Stimulated activated CD8-positive, alpha-beta memory T cell treated with anti-CD3 and anti-CD28 coated beads, Interleukin-4, amount 100 ng/mL, for 1 hour (primary cell): ENCODE data around the gene MATR3.

Source experiments
- DNase-seq, 2 donors: peaks; one replicate each; pipeline ENCODE4 v3.0.0-alpha.2; 2020; ENCODE audit warnings: low read depth in 2 of 2, low spot score in 1 of 2

MATR3 gene

DNA sequence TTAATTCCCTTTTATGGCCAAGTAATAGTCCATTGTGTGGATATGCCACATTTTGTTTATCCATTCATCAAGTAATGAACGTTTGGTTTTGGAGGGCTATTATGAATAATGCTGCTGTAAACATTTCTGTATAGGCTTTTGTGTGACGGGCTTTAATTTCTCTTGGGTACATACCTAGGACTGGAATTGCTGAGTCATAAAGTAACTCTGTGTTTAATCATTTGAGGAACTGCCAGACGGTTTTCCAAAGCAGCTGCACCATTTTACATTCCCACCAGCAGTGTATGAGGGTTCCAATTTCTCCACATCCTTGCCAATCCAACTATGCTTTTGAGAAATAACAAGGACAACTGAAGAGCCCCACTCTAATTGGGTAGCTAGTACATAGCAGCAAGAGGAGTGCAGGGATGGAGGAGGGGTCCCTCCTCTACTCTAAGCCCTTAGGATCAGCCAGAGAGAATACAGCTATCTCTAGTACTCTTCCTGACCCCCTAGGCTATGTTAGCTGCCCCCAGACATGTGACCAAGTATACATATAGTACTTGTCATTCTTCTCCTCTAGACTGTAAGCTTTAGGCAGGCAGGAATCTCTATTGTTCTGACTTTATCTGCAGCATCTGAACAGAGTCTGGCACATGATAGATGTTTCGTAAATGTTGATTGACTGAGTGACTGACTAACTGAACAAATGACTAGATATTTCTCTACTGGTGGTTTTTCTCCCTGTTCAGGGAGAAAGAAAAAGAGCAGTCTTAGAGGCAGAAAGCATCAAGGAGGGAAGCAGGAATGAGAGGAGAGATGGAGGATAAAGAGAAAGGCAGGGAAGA lies 22.1 kb upstream of the MATR3 start:
- DNase-seq = no peak

DNA sequence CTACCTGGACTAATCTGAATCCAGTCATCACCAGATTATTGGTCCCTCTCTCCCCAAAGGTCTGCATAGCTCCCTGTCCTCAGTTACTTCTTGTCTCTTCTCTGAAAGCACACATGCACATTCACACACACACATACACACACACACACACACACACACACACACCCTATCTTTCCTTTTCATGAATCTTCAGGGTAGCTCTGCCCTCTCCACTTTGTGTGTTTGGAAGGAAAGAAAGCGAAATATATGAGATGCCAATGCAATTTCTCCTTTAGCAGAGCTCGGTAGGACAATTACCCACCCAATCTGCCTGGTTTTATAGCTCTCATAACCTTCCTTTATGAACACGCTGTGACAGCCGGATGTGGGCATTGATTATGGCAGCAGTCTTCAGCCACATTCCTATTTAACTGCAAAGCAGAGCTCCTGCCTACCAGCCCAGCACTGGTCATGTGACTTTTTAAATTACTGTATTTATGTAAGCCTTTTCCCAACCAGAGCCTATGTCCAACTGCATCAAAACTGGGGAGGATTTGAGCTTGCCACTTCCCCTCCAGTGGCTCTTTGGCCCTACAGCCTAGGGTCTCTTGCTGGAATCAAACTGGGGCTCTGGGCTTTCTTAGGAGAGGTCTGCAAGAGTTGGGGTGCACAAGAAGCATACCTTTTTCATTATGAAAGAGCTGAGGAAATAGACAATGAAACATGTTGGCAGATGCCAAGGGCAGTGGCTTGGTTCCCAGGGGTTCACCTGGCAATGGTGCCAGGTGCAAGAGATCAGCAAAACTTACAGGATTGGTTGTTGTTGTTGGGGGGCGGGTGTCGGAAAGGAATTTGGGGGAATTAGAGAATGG lies 20.8 kb upstream of the MATR3 start:
- DNase-seq = no peak

DNA sequence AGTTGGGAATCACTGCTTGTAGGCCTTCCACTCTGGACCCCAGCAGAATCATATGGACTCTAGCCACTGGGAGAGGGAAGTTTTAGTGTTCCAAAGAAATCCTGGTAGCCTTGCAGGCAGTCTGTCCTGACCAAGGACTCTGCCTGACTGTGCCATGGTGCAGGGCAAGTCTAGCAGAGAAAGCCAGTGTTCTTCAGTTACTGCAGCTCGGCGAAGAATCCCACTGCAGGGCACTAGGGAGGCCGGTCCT lies 20.3 kb upstream of the MATR3 start:
- no peak for DNase-seq

DNA sequence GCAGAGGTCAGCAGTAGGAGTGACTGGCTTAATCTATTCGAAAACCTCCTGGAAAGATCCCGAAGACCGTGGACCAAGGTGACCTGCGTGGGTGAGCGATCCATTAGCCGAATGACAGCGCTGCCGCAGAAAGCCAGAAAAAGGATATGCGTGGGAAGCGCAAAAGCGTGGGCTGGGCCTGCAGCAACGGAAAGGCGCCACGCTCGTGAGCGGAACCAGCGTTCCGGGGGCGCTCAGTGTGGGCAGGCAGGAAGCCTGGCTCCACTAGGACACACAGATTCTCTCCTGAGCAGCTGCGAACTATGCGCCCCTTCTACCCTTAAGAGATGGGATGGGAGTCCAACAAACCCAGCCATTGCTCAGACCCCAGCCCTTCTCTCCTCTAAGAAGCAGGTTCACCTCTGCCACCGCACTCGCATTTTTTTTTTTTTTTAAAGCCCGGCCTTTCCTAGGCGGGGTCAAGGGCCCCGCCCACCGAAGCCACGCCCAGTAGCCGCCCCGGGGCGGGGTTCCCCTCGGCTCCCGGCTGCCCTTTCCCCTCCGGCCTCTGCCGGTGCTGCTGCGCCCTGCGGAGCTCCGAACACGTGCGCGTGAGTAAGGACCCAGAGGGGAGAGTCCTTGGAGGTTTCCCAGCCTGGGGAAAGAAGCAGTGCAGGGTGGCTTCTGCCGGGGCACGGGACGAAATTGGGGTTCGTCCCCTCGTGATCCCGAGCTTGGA lies 19.8 kb upstream of the MATR3 start:
- DNase-seq = peak; percentile 69 to 75

DNA sequence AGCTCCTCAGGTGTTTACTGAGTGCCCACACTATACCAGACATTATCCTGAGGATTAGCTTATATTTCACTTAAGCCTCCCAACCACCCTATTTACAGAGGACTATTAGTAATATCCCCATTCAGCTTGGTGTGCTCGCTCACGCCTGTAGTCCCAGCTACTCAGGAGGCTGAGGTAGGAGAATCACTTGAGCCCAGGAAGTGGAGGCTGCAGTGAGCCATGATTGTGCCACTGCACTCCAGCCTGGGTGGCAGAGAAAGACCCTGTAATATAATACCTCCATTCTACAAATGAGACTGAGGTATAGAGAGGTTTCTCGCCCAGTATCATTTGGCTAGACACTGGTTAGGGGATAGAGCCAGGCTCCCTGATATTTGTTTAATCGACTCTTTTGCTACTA lies 18.0 kb upstream of the MATR3 start:
- DNase-seq = no peak

DNA sequence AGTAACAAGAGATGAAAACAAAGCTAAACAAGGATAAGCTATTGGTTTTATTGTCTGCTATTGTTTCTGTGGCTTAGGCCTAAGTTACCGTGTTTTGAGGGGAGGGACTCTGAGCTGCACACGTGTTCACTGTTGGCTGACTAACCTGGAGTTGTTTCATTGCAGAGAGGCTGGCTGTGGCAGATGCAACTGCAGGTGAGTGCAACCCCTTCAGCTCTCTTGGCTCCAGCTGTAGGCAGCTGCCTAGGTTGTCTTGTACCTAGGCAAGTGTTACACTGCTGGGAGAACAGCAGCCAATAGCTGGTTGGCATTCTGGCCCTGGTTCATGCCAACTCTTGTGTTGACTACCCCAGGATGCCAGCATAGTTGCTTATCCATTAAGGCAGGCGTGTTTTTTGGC lies 17.6 kb upstream of the MATR3 start:
- no peak for DNase-seq

DNA sequence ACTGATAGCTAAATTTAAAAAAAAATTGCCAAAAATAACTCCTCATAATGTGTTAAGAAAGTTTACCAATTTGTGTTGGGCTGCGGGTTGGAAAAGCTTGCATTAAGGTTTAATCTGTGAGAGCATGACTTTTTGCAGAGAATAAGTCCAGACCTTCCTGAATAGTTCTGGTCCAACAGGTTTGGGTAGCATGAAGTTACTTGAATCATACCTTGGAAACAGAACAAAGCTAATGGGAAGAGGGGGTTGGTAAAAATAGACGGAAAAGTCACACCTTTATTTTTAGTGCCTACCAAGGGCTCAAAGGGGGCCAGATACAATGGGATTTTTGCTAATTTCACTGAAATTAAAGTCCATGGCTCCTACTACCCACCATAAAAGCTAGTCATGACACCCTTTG lies 17.1 kb upstream of the MATR3 start:
- DNase-seq = no peak

DNA sequence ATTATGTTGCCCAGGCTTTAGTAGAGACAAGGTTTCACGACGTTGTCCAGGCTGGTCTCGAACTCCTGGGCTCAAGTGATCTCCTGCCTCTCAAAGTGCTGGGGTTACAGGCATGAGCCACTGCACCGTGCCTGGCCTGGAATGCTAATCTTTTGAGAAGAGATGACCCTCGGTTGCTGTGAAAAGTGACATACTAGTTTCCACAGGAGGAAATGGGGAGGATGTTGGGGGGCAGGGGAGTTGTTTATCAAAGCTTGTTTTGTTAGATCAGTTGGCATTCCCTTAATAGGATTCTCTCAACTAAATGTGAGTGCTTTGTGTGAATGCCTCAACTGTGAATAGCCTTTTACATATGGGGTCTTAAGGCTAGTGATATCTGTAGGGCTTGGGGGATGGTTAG lies 16.4 kb upstream of the MATR3 start:
- DNase-seq = no peak

DNA sequence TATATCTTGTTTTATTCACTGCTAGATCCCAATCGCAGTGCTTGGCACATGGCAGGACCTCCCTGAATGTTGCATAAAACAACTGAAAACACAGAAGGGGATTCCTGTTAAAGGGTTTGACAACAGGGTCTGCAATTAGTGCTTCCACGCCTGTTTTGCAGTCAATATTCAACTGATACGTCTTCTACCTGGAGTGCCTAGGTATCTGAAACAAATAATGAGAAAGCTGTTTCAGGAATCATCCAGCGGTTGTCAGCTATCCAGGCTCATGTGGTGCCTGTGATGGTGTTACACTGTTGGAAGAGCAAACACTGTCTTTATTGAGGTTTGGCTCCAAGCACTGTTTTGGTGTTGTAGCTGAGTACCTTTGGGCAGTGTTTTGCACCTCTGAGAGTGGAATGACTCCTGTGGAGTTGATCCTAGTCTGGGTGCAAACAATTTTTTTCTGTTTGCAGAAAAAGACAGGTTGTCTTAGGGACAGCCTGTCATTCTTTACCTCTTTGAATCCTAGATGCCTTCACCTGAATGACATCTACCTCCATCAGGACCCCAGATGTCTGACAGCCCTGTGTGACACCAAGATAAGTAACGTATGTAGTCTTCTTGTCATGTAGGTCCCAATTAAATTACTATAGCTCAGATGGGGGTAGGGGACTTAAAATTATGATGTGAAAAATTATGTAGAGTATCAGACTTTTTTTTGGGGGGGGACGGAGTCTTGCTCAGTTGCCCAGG lies 14.8 kb upstream of the MATR3 start:
- DNase-seq = no peak

DNA sequence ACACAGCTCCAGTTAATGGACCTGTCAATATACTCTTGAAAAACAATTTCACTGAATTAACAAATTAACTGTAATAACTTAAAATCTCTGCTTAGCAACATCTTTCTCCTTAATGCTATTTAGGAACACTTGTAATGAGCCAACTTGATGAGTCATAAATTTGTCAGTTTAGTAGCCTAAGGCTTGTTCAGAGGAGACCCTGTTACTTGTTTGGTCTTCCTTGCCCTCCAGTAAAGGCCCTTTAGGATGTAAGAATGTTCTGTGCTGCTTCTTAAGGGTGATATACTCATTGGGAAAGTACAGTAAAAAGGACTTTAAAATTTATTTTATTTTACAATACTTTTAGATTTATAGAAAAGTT lies 11.4 kb upstream of the MATR3 start:
- DNase-seq = no peak

DNA sequence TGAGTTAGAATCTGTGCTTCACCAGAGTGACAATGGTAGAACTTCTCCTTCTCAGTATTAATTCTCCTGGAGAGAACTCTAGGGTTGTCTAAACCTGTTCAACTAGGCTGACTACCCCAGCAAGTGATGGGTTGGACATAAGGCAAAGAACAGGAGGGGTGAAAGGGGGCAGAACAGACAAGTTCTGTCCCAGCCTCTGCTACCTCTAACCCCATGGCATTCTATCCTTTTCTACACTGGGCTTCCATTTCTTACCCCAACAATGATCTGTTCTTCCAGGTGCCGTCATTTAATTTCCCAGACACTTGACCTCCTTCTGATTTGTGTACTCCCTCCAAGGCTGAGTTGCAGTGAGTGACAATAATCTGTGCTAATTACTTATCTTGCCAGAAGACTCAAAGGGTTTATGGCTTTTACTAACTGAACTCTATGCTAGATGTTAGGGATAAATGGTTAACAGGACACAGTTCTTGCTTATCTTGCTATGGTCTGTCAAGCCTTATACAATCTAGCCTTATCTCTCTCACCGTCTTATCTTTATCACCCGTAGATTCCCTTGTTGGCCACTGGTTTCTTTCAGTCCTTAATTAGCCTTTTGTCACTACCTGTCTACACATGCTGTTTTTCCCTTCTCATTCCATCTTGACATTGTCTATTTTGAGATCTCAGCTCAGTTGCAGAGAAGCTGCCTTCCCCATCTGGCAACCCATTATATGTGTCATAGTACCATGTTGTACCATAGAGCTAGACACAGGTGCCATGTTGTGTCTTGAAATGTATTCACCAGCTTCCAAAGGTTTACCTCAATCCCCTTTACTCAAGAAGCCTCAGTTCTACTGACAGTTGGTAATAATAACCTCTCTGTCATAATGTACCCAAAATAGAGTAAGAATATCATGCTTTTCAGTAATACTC lies 10.0 kb upstream of the MATR3 start:
- no peak for DNase-seq

DNA sequence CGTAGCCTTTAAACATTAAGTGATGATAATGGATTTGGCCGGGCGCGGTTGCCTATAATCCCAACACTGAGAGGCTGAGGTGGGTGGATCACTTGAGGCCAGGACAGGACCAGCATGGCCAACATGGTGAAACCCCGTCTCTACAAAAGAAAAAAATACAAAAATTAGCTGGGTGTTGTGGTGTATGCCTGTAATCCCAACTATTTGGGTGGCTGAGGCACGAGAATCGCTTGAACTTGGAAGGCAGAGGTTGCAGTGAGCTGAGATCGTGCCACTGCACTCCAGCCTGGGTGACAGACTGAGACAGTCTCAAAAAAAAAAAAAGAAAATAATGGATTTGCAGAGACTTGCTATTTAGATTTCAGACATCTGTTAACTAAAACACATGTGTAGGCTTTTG lies 9.2 kb upstream of the MATR3 start:
- no peak for DNase-seq

DNA sequence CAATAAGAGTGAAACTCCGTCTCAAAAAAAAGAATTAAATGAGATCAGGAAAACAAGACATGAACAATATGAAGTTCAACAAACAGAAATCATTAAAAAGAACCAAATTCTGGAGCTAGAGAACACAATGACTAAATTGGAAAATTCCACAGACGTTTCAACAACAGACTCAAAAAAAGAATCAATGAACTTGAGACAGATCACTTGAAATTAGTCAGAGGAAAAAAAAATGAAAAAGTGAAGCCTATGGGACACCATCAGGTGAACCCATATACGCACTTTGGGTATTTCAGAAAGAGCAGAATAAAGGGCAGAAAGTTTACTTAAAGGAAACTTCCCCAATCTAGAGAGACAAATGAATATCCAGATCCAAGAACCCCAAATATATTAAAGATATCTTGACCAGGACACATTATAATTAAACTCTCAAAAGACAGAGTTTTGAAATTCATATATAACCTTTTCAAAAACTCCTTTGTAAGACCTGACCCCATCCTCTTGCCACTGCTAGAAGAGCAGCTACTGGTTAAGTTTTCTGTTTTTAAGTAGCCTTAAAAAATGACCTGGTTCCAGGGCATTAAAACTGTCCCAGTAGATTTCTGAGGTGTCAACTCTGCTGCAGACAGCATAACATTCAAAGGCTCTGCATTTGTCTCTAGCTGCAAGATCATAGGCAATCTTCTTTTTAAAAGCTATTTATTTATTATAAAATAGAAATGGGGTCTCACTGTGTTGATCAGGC lies 7.7 kb upstream of the MATR3 start:
- DNase-seq = no peak

DNA sequence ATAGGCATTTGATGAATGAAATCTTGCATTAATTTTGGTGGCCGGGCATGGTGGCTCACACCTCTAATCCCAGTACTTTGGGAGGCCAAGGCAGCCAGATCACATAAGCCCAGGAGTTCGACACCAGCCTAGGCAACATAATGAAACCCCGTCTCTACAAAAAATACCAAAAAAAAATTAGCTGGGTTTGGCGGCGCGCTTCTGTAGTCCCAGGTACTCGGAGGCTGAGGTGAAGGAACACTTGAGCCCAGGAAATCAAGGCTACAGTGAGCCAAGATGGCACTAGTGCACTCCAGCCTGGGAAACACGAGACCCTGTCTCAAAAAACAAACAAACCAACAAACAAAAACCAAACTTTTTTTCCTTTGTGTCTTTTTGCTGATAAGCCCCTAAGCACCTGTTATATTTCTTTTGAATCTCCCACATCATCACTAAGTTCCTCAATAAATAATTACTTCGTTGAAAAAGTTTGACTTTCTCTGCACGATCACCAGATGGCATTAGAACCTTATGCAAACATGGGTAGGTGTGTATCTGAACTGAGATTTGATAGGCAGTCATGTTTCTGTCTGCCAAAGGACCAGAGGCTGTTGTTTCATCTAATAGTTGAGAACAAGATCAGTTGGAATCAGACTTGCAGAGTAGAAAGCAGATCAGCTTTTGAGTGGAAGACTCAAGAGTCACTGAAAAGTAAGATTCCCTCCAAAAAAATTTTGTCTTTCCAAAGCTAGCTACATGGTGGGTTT lies 5.5 kb upstream of the MATR3 start:
- no peak for DNase-seq

DNA sequence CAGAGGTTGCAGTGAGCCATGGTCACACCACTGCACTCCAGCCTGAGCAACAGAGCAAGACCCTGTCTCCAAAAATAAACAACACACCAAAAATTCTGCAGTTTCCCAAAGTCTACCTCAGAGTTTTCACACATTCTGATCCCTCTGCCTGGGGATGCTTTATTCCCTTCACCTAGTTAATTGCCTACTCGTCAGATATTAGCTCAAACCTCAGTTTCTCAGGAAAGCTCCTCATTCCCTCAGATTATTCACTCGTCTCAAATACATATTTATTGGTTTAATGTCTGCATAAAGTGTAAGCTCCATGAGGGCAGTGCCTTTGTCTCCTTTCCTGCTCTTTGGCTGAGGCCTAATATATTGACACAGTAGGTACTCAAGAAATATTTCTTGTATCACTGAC lies 2.5 kb upstream of the MATR3 start:
- no peak for DNase-seq

DNA sequence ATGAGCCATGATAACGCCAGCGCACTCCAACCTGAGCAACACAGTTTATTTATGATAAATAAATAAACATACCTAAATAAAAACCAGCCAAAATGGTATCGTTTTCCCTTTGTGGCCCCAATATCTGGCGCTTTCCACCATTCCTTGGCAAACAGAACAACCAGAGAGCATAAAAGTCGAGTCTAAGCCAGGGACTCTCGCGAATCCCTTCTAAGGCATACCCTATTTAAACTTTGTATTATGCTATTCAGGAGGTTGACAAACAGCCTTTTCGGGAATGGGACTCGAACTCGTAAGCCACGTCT lies 386 bp upstream of the MATR3 start:
- DNase-seq = no peak

DNA sequence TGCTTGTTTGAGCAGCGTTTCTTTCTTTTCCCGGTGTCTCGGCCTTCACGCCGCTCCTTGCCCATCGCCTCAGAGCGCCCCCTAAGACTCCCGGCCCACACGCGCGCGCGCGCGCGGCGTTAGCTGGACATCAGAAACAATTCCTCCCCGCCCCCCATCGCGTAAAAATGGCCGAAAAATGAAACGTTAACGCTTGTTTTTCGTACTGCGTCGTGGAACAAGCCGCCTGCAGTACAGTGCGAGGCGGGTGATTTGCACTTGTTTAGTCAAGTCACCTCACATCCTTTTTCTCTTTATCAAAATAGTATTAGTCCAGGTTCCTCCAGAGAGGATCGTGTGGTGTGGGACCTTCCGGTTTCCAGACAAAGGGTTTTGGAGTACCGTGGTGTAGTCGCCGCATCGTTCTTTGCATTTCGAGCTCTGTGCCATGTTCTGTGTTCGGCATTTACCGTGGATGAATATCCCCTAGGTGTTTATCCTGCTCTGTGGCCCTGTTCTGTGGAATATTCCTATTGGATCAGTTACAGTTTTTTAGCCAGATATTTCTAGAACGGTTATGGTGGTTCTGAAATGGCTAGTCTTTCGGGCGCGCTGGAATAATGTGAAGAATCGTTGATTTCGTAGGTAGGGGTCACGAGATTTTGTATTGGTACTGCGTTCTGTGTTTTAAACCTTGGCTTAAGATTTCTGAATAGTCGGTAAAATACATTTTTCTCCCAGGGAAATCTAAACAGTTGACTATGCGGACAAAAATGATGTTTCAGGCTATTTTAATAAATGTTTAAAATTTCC lies 1.0 kb downstream of the MATR3 start:
- peak; percentile 29 to 31 for DNase-seq

DNA sequence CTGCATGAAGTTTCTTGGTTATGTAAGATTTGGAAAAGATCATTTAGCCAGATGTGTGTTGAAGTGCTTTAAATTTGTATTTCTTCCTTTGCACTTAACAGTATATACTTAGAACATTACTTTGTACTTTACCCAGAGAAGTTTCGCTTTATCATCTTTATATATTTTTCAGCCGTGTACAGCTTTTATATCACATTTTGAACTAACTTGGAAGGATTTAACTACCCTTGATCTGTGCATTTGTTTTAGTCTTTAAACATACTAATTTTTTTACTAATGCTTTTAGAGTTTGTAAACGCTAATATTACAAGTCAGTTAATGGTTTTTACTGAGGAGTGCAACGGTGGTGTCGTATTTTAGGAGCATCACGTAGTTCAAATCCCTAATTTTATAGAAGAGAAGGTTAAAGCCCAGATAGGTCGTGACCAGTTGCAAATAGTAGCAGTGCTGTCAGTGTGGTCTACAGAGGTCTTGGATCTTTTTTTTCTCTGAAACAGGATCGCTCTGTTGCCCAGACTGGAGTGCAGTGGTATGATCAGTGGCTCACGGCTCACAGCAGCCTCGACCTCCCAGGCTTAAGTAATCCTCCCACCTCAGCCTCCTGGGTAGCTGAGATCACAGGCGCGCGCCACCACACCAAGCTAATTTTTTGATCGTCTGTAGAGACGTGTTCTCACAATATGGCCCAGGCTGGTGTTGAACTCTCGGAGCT lies 2.0 kb downstream of the MATR3 start:
- DNase-seq = no peak
